DMS53 treated with DMSO at 0.1 percent for 48 hours (cell line): ENCODE data around the gene SDK1.

ENCODE experiments used
- DNase-seq: peaks from one replicate; lab custom pipeline; 2025; ENCODE audit not compliant: unreplicated experiment; lab: John Stamatoyannopoulos, UW

The SDK1 gene

GRCh38 chr7:3455806-3456595, 154.9 kb downstream of the SDK1 start:
- DNase-seq = no peak

GRCh38 chr7:3459111-3459510, 158.1 kb downstream of the SDK1 start:
- DNase-seq = no peak

- DNase-seq = no peak
Observed at GRCh38 chr7:3461923-3462322, 160.9 kb downstream of the SDK1 start.

GRCh38 chr7:3463696-3464095, 162.6 kb downstream of the SDK1 start:
- no peak for DNase-seq

- DNase-seq = no peak
Observed at GRCh38 chr7:3464900-3465622, 164.0 kb downstream of the SDK1 start.

- DNase-seq = no peak
Observed at GRCh38 chr7:3466261-3466660, 165.2 kb downstream of the SDK1 start.

- no peak for DNase-seq
Observed at GRCh38 chr7:3469641-3470040, 168.6 kb downstream of the SDK1 start.

GRCh38 chr7:3480197-3480596, 179.1 kb downstream of the SDK1 start:
- no peak for DNase-seq

GRCh38 chr7:3481435-3481834, 180.4 kb downstream of the SDK1 start:
- no peak for DNase-seq

- peak; percentile 15 for DNase-seq
Observed at GRCh38 chr7:3482147-3482921, 181.3 kb downstream of the SDK1 start.

- no peak for DNase-seq
Observed at GRCh38 chr7:3486841-3487240, 185.8 kb downstream of the SDK1 start.

GRCh38 chr7:3488829-3489228, 187.8 kb downstream of the SDK1 start:
- DNase-seq = no peak

GRCh38 chr7:3493499-3493898, 192.4 kb downstream of the SDK1 start:
- DNase-seq = no peak

- no peak for DNase-seq
Observed at GRCh38 chr7:3494947-3495346, 193.9 kb downstream of the SDK1 start.

- no peak for DNase-seq
Observed at GRCh38 chr7:3495530-3495929, 194.5 kb downstream of the SDK1 start.

GRCh38 chr7:3495954-3496353, 194.9 kb downstream of the SDK1 start:
- no peak for DNase-seq

GRCh38 chr7:3497796-3498195, 196.7 kb downstream of the SDK1 start:
- DNase-seq = no peak

- DNase-seq = no peak
Observed at GRCh38 chr7:3501671-3502070, 200.6 kb downstream of the SDK1 start.

GRCh38 chr7:3504384-3504783, 203.3 kb downstream of the SDK1 start:
- DNase-seq = no peak

GRCh38 chr7:3510101-3511020, 209.3 kb downstream of the SDK1 start:
- DNase-seq = no peak

- no peak for DNase-seq
Observed at GRCh38 chr7:3517344-3517743, 216.3 kb downstream of the SDK1 start.
